Measurements from ENCODE around the gene COLEC12.

The COLEC12 gene

DNA sequence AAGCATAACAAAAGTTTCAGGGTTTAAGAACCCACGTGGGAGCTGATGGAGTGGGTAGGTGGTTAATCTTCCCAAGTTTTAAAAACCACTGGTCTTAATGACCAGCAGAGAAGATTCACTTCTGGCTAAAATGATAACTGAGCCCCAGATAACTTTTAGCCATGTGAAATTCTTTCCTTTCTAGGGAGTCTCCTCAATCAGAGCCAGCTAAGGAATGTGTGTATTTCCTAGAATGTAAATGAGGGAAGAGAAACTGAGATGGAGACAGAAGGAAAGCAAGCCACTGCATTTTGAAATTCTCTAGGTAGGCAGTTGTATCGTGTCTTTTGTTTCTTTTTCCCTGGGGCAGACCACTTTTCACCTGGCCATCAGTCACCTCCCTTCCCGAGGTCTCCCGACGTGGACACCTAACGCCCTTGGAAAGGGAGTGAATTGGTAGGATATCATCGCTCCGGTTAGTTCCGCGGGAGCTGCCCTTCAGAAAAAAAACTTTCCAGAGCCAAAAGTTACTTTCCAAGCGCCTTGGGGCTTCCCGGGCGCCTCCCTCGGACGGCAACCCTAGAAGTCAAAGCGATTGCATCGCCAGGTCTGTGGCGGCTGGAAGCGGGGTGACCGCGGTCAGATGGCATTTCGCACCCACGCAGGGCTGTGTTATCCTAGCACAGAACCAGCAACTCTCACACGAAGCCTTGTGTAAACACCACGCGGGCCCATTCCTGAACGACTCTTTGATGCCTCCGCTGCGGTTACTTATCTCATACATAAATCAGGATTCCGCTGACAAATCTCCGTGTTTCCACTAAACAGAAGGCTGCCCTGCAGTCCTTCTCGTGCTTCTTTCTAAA lies 1.3 kb downstream of the COLEC12 start:
- DNase-seq (ENCODE audit: extremely low read depth, low read depth): no peak
- TF ChIP-seq, protein P1, sequence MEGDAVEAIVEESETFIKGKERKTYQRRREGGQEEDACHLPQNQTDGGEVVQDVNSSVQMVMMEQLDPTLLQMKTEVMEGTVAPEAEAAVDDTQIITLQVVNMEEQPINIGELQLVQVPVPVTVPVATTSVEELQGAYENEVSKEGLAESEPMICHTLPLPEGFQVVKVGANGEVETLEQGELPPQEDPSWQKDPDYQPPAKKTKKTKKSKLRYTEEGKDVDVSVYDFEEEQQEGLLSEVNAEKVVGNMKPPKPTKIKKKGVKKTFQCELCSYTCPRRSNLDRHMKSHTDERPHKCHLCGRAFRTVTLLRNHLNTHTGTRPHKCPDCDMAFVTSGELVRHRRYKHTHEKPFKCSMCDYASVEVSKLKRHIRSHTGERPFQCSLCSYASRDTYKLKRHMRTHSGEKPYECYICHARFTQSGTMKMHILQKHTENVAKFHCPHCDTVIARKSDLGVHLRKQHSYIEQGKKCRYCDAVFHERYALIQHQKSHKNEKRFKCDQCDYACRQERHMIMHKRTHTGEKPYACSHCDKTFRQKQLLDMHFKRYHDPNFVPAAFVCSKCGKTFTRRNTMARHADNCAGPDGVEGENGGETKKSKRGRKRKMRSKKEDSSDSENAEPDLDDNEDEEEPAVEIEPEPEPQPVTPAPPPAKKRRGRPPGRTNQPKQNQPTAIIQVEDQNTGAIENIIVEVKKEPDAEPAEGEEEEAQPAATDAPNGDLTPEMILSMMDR (IDR thresholded peaks at IDR 0.05; ENCODE audit: low read depth, low read length, missing control alignments): no peak
- peak overlapping the region; percentile 61 for H3K4me3 ChIP-seq (replicated peaks; ENCODE audit: low read depth, low read length)

DNA sequence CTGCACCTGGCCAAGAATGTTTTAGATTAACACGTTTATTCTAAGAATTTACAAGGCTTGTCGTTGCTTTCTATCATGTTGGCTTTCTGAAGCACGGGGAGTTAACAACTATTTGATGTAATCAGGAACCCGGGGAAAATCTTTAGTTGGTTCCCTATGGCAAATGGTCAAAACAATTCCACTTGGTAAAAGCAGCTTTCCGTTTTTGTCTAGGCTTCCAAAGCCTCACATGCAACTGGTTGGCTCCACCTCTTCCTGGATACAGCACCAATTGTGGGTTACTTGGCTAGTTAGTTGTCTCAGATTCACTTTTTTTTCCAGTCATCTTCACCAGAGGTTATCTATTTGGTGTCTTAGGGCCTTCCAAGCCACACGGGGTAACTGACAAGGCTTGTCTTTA lies 2.8 kb downstream of the COLEC12 start:
- TF ChIP-seq, protein P1 (IDR thresholded peaks at IDR 0.05; ENCODE audit: low read depth, low read length, missing control alignments): no peak

DNA sequence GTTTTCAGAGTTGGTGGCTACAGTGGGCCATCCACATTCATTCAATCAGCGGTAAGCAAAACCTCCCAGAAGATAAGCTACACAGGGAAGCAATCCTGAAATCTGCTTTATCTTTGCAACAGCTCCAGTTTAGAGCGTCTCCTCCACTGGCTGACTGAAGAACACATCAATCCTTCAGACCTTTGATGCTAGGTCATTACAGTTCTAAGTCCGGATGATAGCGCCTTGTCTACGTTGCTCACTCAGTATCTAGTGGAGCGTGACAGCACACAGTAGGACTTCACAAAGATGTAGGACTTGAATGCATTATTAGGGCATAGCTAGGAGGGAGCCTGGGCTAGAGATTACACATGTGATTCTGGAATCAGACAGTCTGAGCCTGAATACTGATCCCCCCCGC lies 5.0 kb downstream of the COLEC12 start:
- DNase-seq (ENCODE audit: extremely low read depth, low read depth): no peak
- TF ChIP-seq, protein P1 (IDR thresholded peaks at IDR 0.05; ENCODE audit: low read depth, low read length, missing control alignments): no peak
- H3K4me3 ChIP-seq (replicated peaks; ENCODE audit: low read depth, low read length): no peak overlapping the region

More for the DNA sequence above, 2.8 kb downstream of the COLEC12 start:
- no peak for DNase-seq (ENCODE audit: extremely low read depth, low read depth)
- H3K4me3 ChIP-seq (replicated peaks; ENCODE audit: low read depth, low read length): no peak overlapping the region

DNA sequence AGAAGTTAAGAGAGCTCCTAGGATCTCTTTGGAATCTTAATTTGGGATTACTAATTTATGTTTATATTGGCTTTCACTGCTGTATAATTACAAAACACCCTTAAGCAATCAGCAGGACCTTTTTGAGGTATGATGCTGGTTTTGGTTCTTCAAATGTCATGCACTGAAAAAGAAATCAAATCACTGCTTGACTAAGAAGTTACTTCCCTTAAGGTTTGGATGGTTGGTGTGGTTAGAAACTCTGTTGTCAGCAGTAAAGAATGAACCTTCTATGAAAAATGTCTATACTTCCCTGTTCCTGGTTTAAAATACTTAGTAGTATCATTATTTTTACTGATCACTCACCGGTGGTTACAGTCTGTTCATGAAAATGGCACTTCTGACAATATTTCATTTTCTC lies 5.5 kb downstream of the COLEC12 start:
- TF ChIP-seq, protein P1 (IDR thresholded peaks at IDR 0.05; ENCODE audit: low read depth, low read length, missing control alignments): no peak
- H3K4me3 ChIP-seq (replicated peaks; ENCODE audit: low read depth, low read length): no peak overlapping the region
- no peak for DNase-seq (ENCODE audit: extremely low read depth, low read depth)

DNA sequence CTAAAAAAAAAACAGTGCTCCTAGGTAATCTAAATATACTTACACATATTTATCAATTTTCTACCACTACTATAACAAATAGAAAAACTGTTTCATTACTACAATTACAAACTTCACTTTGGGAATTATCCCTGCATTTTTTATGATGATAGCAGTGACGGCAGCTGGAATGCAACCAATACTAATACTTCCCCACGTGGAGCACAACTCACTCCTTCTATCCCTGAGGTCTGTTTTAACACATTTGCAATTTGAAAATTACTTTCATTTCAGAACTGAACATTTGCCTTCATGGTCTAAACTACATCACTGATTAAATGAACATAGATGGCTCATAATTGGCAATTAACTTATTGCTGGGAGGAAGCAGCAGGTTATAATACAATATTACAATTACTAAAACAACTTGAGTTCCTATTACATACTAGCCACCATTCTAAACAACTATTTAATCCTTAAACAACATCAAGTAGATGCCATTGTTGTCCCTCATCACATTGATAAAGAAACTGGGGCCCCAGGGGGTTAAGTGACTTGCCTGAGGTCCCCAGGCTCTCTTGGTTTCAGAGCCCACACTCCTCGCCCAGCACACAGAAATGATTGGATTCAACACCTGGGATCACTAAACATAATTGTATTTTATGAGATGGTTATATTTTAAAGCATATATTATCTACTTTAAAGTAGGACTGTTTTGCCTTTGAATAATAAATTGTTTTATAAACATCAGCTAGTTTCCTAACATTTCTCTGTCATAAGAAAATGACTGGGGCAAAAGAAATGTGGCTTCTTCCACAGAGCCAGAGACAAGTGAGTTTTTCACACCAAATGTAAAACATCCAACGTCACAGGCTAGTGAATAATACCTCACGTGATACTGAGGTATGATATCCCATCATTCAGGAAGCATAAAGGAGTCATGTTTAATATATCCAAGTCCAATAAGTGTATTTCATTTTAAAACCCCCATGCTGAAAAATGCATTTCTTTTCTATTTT lies 6.2 kb downstream of the COLEC12 start:
- H3K4me3 ChIP-seq (replicated peaks; ENCODE audit: low read depth, low read length): no peak overlapping the region
- TF ChIP-seq, protein P1 (IDR thresholded peaks at IDR 0.05; ENCODE audit: low read depth, low read length, missing control alignments): no peak
- DNase-seq (ENCODE audit: extremely low read depth, low read depth): no peak

DNA sequence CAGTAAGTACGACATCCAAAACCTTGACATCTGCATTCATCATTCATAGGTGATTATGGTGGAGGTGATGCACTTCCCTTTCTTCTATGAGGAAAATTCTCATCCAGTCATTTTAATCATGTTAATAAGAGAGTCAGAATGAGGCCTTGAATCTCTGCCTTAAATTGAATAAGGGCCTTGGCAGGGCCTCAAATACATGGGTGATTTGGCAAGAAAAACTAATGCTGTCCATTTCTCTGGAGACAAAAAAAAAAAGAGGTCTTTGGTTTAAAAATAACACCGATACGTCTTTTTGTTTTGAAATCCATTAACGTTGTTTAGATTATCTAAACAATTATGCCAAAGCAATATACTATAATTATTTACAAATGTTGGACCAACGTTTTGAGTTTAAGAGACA lies 8.1 kb downstream of the COLEC12 start:
- TF ChIP-seq, protein P1 (IDR thresholded peaks at IDR 0.05; ENCODE audit: low read depth, low read length, missing control alignments): no peak
- H3K4me3 ChIP-seq (replicated peaks; ENCODE audit: low read depth, low read length): no peak overlapping the region
- no peak for DNase-seq (ENCODE audit: extremely low read depth, low read depth)

Data from HFF-Myc (cell line).